SK-N-SH treated with all-trans-retinoic acid at 6 μM for 48 hours (cell line): ENCODE data around the gene THSD7A.

Experiments
- GLIS3 ChIP-seq: fragments of 250-450 bp; sonication (Bioruptor Pico); IDR thresholded peaks from 2 replicates; pipeline ENCODE4 v1.5.0; 2020; ENCODE audit warnings: mild to moderate bottlenecking, moderate library complexity
- RARB ChIP-seq: fragments of 250-450 bp; sonication (Bioruptor Pico); IDR thresholded peaks from 2 replicates; pipeline ENCODE4 v1.8.0; 2021; ENCODE audit warnings: mild to moderate bottlenecking, moderate library complexity
- TOX ChIP-seq: fragments of 250-450 bp; sonication (Bioruptor Pico); IDR thresholded peaks from 2 replicates; pipeline ENCODE4 v1.8.0; 2021; ENCODE audit warnings: mild to moderate bottlenecking, moderate library complexity, borderline replicate concordance
- ZC3H10 ChIP-seq: fragments of 250-450 bp; sonication (Bioruptor Pico); IDR thresholded peaks from 2 replicates; pipeline ENCODE4 v1.5.1; 2021; ENCODE audit warnings: mild to moderate bottlenecking, moderate library complexity
- ZFP30 ChIP-seq: fragments of 450-650 bp; formaldehyde crosslinking; IDR thresholded peaks from 2 replicates; pipeline ENCODE4 v1.5.0; 2022; ENCODE audit warnings: mild to moderate bottlenecking, moderate library complexity
- ZNF8 ChIP-seq: fragments of 450-650 bp; formaldehyde crosslinking; IDR thresholded peaks from 2 replicates; pipeline ENCODE4 v1.5.0; 2020; ENCODE audit warnings: mild to moderate bottlenecking, moderate library complexity
- TF ChIP-seq, protein P1 (sequence below): fragments of 250-450 bp; sonication (Bioruptor Pico); IDR thresholded peaks from 2 replicates; pipeline ENCODE4 v1.8.0; 2020; ENCODE audit warnings: mild to moderate bottlenecking, moderate library complexity, borderline replicate concordance
- TF ChIP-seq, protein P2 (sequence below): fragments of 250-450 bp; sonication (Bioruptor Pico); IDR thresholded peaks from 2 replicates; pipeline ENCODE4 v1.5.1; 2020; ENCODE audit warnings: low read depth, mild to moderate bottlenecking, moderate library complexity

DNA sequence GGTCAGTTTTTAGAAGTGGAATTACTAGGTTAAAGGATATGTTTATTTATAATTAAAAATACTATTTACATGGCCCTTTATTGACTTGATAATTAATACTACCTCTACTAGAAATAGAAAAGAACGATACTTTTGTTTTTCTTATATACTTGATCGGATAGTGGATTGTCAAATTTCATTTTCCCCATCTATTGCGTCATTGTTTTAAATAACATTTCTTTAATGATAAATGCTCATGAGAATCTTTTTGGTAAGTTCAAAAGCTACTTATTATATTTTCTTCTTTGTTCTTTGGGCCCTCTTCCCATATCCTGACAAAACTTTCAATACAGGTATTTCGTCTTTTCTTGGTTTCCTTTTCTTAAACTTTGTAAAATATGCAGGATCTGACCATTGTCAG lies 465.9 kb downstream of the THSD7A start:
- TF ChIP-seq, protein P1, sequence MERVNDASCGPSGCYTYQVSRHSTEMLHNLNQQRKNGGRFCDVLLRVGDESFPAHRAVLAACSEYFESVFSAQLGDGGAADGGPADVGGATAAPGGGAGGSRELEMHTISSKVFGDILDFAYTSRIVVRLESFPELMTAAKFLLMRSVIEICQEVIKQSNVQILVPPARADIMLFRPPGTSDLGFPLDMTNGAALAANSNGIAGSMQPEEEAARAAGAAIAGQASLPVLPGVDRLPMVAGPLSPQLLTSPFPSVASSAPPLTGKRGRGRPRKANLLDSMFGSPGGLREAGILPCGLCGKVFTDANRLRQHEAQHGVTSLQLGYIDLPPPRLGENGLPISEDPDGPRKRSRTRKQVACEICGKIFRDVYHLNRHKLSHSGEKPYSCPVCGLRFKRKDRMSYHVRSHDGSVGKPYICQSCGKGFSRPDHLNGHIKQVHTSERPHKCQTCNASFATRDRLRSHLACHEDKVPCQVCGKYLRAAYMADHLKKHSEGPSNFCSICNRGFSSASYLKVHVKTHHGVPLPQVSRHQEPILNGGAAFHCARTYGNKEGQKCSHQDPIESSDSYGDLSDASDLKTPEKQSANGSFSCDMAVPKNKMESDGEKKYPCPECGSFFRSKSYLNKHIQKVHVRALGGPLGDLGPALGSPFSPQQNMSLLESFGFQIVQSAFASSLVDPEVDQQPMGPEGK = no peak
- no peak for TF ChIP-seq ZFP30 (CRISPR knock-in tag)
- TF ChIP-seq TOX (CRISPR knock-in tag) = no peak
- no peak for TF ChIP-seq RARB (CRISPR knock-in tag)
- TF ChIP-seq ZC3H10 (CRISPR knock-in tag) = no peak
- TF ChIP-seq, protein P2, sequence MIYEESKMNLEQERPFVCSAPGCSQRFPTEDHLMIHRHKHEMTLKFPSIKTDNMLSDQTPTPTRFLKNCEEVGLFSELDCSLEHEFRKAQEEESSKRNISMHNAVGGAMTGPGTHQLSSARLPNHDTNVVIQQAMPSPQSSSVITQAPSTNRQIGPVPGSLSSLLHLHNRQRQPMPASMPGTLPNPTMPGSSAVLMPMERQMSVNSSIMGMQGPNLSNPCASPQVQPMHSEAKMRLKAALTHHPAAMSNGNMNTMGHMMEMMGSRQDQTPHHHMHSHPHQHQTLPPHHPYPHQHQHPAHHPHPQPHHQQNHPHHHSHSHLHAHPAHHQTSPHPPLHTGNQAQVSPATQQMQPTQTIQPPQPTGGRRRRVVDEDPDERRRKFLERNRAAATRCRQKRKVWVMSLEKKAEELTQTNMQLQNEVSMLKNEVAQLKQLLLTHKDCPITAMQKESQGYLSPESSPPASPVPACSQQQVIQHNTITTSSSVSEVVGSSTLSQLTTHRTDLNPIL (CRISPR knock-in tag) = no peak
- TF ChIP-seq GLIS3 (CRISPR knock-in tag) = no peak
- no peak for TF ChIP-seq ZNF8 (CRISPR knock-in tag)
